Uterus (tissue), 4 donors: Measurements from ENCODE around the gene MSMP. TPM values are rescaled to one million over a fixed set of nuclear protein-coding genes. Genes with fewer than 3 reads are reported as not detected.

Experiments used
- DNase-seq, 2 donors: peaks; one replicate each; pipeline ENCODE4 v3.0.0-alpha.2; 2019 to 2020
- H3K27ac ChIP-seq, 2 donors: fragments of 200-600 bp; sonication (generic); 1 replicate in 1 of 2; 2 replicates in 1 of 2; pipeline ENCODE4 v1.5.1; 2016 to 2018
- H3K27me3 ChIP-seq, 2 donors: fragments of 200-600 bp; sonication (generic); one replicate each; pipeline ENCODE4 v1.5.1; 2018 to 2019; ENCODE audit warnings: control low read depth in 1 of 2
- H3K36me3 ChIP-seq, 2 donors: fragments of 200-600 bp; sonication (generic); one replicate each; pipeline ENCODE4 v1.5.1; 2019; ENCODE audit warnings: control low read depth in 1 of 2
- H3K4me1 ChIP-seq, 2 donors: fragments of 200-600 bp; sonication (generic); one replicate each; pipeline ENCODE4 v1.5.1; 2018 to 2019; ENCODE audit warnings: control low read depth in 1 of 2
- H3K4me3 ChIP-seq, 2 donors: fragments of 200-600 bp; sonication (generic); 1 replicate in 1 of 2; 2 replicates in 1 of 2; pipeline ENCODE4 v1.5.1; 2018 to 2019; ENCODE audit warnings: mild to moderate bottlenecking in 1 of 2
- H3K9me3 ChIP-seq, 2 donors: fragments of 200-600 bp; sonication (generic); one replicate each; pipeline ENCODE4 v1.5.1; 2019; ENCODE audit warnings: control low read depth in 1 of 2
- POLR2A ChIP-seq, 2 donors: fragments of 450-650 bp; IDR thresholded peaks; one replicate each; pipeline ENCODE4 v1.6.1; 2016; ENCODE audit warnings: antibody characterized with exemption in 2 of 2, mild to moderate bottlenecking in 1 of 2, moderate library complexity in 1 of 2
- intact Hi-C: fragments of 100-400 bp; cut with DNase I; formaldehyde crosslinking; loops from one replicate; pipeline ENCODE4 v1.15.1; 2023; ENCODE audit warnings: low total_unique reads
- total RNA-seq, 4 donors: library from RNA; depleted of rRNA in 3 of 4; stranded (reverse); fragments of >200 nt in 3 of 4; gene quantifications; one replicate each; pipeline versions ENCODE4 v1.1.0 to v1.2.4, GENCODE V29; 2014 to 2023
- TF ChIP-seq, protein P1 (sequence below), 4 experiments: fragments of 200-600 bp in 2 of 4; fragments of 450-650 bp in 2 of 4; sonication (generic) in 2 of 4; IDR thresholded peaks; one replicate each; pipeline ENCODE4 v1.5.1; 2016 to 2019; ENCODE audit warnings: antibody characterized with exemption in 4 of 4, mild to moderate bottlenecking in 2 of 4, moderate library complexity in 1 of 4
- donor health status: DM: yes; HTN: yes; CAD: no.

The MSMP gene
- total RNA-seq, 4 donors from 2014 or later: not detected

GRCh38 chr9:35743452-35743851 is 10.6 kb downstream of the MSMP start:
- H3K27ac ChIP-seq: no peak overlapping the region
- intact Hi-C loops: no loop called here
- H3K36me3 ChIP-seq: no peaks in the 10 kb centered on the region
- no peaks in the 10 kb centered on the region for H3K9me3 ChIP-seq
- no peak overlapping the region for H3K4me3 ChIP-seq
- H3K4me1 ChIP-seq: peaks cover 0 to 15% of the 10 kb centered on the region in 2 donors
- DNase-seq: no peak
- TF ChIP-seq POLR2A (IDR thresholded peaks at IDR 0.05): no peak
- TF ChIP-seq, protein P1, sequence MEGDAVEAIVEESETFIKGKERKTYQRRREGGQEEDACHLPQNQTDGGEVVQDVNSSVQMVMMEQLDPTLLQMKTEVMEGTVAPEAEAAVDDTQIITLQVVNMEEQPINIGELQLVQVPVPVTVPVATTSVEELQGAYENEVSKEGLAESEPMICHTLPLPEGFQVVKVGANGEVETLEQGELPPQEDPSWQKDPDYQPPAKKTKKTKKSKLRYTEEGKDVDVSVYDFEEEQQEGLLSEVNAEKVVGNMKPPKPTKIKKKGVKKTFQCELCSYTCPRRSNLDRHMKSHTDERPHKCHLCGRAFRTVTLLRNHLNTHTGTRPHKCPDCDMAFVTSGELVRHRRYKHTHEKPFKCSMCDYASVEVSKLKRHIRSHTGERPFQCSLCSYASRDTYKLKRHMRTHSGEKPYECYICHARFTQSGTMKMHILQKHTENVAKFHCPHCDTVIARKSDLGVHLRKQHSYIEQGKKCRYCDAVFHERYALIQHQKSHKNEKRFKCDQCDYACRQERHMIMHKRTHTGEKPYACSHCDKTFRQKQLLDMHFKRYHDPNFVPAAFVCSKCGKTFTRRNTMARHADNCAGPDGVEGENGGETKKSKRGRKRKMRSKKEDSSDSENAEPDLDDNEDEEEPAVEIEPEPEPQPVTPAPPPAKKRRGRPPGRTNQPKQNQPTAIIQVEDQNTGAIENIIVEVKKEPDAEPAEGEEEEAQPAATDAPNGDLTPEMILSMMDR (IDR thresholded peaks at IDR 0.05): no peak
- H3K27me3 ChIP-seq: no peaks in the 10 kb centered on the region

GRCh38 chr9:35741740-35742139 is 12.3 kb downstream of the MSMP start:
- Histone ChIP-seq H3K4me1 (peaks cover 0 to 8% of the 10 kb centered on the region in 2 donors), H3K9me3 (no peaks in the 10 kb centered on the region), H3K27ac (no peak overlapping the region), H3K4me3 (no peak overlapping the region), H3K27me3 (no peaks in the 10 kb centered on the region), H3K36me3 (no peaks in the 10 kb centered on the region)
- DNase-seq: no peak
- intact Hi-C loops: no loop called here
- TF ChIP-seq, protein P1 (IDR thresholded peaks at IDR 0.05): no peak
- TF ChIP-seq POLR2A (IDR thresholded peaks at IDR 0.05): no peak

GRCh38 chr9:35740243-35740642 is 13.8 kb downstream of the MSMP start:
- Histone ChIP-seq H3K9me3 (no peaks in the 10 kb centered on the region), H3K4me3 (no peak overlapping the region), H3K27me3 (no peaks in the 10 kb centered on the region), H3K4me1 (no peaks in the 10 kb centered on the region), H3K27ac (no peak overlapping the region), H3K36me3 (no peaks in the 10 kb centered on the region)
- TF ChIP-seq, protein P1 (IDR thresholded peaks at IDR 0.05): no peak
- TF ChIP-seq POLR2A (IDR thresholded peaks at IDR 0.05): no peak
- DNase-seq: no peak
- intact Hi-C loops: no loop called here

- DNase-seq: no peak
- TF ChIP-seq POLR2A (IDR thresholded peaks at IDR 0.05): no peak
- TF ChIP-seq, protein P1 (IDR thresholded peaks at IDR 0.05): no peak
- H3K36me3 ChIP-seq: no peaks in the 10 kb centered on the region
- H3K4me1 ChIP-seq: no peaks in the 10 kb centered on the region
- H3K4me3 ChIP-seq: no peak overlapping the region
- no peak overlapping the region for H3K27ac ChIP-seq
- H3K27me3 ChIP-seq: no peaks in the 10 kb centered on the region
- H3K9me3 ChIP-seq: no peaks in the 10 kb centered on the region
- intact Hi-C loops: no loop called here
Observed at GRCh38 chr9:35738924-35739323, 15.2 kb downstream of the MSMP start.

DNA sequence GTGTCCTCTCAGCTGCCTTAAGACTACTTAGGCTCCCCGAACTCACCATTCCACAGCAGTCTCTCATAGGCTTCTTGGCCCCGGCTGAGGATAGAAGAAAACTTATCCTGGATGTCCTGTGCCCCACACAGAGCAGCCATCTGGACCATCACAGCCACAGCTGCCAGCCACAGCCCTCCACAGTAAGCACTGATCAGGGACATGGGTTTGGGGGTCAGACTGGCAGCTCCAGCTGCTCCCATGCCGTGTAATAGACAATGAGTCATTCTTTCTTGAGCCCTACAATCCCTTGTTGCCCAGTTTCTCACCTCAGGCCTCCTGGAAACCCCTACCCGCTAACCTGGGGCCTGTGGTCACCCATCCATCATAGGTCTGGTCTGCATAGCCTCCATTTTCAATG is 15.9 kb downstream of the MSMP start:
- H3K36me3 ChIP-seq: no peaks in the 10 kb centered on the region
- no peaks in the 10 kb centered on the region for H3K27me3 ChIP-seq
- H3K27ac ChIP-seq: no peak overlapping the region
- no peaks in the 10 kb centered on the region for H3K9me3 ChIP-seq
- no peak overlapping the region for H3K4me3 ChIP-seq
- no peak for DNase-seq
- intact Hi-C loops: no loop called here
- peaks cover 0 to 5% of the 10 kb centered on the region in 2 donors for H3K4me1 ChIP-seq
- TF ChIP-seq, protein P1 (IDR thresholded peaks at IDR 0.05): no peak
- no peak for TF ChIP-seq POLR2A (IDR thresholded peaks at IDR 0.05)
